ENCODE data around the gene MED13L. TPM values are rescaled to one million over a fixed set of nuclear protein-coding genes. Genes with fewer than 3 reads are reported as not detected.
A peak's percentile ranks its signal among the peaks of the same experiment; 100 is the strongest.

Gene MED13L
- total RNA-seq (10 to 100 TPM; 49.1 to 93.8 (median 56.8) TPM), polyA plus RNA-seq (10 to 100 TPM; 10.3 to 15.6 TPM)

DNA sequence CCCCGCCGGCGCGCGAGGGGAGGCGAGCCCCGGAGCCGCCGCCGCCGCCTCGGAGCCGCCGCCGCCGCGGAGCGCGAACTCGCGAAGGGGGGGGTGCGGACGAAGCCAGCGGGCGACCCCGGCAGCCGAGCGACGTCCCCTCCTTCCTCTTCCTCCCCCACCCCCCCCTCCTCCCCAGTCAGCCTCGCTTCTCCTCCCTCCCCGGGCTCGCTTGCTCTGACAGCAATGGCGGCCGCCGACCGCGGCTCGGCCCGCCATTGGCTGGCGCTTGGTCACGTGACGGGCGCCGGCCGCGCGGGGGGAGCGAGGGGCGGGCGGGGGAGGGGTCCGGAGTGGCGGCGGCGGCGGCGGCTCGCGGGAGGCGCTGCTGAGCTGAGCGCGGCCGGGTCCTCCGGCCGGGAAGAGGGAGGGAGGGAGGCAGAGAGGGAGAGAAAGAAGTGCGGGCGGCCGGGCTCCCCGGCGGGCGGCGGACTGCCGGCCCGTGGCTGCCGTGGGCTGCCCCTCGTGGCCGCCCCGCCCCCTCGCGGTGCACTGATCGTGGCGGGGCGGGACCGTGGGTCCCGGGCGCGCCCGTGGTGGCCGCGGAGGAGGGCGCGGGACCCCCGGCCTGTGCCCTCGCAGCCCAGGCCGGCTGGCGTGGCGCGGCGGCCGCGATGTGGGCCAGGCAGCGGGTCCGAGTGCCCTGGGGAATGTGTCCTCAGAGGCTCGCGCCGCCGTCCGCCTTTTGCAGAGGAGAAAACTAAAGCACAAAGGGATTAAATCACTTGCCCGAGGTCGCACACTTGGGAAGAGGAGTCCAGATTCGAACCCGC, at the start of gene MED13L:
MED13L (minus strand) TSS at position 227 of the 812 bp plus-strand sequence. CDS start 562 bp downstream, outside the sequence.
- Histone ChIP-seq H3K36me3 (no peaks in the 10 kb centered on the region), H3K27ac (peak within 1 kb of the TSS; percentile 73 to 91 (median 85)), H3K27me3 (no peaks in the 10 kb centered on the region), H3K4me1 (peaks cover 0 to 23% (median 14%) of the 10 kb centered on the region in 3 donors), H3K4me3 (peak within 1 kb of the TSS; percentile 65 to 77 (median 70)), H3K9me3 (no peaks in the 10 kb centered on the region)
- TF ChIP-seq, protein P1, sequence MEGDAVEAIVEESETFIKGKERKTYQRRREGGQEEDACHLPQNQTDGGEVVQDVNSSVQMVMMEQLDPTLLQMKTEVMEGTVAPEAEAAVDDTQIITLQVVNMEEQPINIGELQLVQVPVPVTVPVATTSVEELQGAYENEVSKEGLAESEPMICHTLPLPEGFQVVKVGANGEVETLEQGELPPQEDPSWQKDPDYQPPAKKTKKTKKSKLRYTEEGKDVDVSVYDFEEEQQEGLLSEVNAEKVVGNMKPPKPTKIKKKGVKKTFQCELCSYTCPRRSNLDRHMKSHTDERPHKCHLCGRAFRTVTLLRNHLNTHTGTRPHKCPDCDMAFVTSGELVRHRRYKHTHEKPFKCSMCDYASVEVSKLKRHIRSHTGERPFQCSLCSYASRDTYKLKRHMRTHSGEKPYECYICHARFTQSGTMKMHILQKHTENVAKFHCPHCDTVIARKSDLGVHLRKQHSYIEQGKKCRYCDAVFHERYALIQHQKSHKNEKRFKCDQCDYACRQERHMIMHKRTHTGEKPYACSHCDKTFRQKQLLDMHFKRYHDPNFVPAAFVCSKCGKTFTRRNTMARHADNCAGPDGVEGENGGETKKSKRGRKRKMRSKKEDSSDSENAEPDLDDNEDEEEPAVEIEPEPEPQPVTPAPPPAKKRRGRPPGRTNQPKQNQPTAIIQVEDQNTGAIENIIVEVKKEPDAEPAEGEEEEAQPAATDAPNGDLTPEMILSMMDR (IDR thresholded peaks at IDR 0.05): peak in 1 of 4 donors; percentile 28
- peak; percentile 86 to 96 (median 93) for DNase-seq
- ATAC-seq: peak; percentile 84 to 89 (median 87)
- intact Hi-C loops (cut with DNase I): no loop called here
- FAIRE-seq: no peak
- 1% methylated on average over 39 to 110 of the region's 111 CpGs for WGBS, 2 donors

GRCh38 chr12:116325336-116325664, 47.8 kb upstream of the MED13L start:
- DNase-seq (no peak), ATAC-seq (peak in 1 of 4 donors; percentile 54), FAIRE-seq (no peak)
- Histone ChIP-seq H3K4me1 (no peaks in the 10 kb centered on the region), H3K27ac (no peak overlapping the region), H3K36me3 (no peaks in the 10 kb centered on the region), H3K4me3 (no peak overlapping the region), H3K27me3 (no peaks in the 10 kb centered on the region), H3K9me3 (no peaks in the 10 kb centered on the region)
- TF ChIP-seq, protein P1 (IDR thresholded peaks at IDR 0.05): no peak
- 79 to 85% methylated on average over 1 of the region's 1 CpG for WGBS, 2 donors
- intact Hi-C loops (cut with DNase I): no loop called here

DNA sequence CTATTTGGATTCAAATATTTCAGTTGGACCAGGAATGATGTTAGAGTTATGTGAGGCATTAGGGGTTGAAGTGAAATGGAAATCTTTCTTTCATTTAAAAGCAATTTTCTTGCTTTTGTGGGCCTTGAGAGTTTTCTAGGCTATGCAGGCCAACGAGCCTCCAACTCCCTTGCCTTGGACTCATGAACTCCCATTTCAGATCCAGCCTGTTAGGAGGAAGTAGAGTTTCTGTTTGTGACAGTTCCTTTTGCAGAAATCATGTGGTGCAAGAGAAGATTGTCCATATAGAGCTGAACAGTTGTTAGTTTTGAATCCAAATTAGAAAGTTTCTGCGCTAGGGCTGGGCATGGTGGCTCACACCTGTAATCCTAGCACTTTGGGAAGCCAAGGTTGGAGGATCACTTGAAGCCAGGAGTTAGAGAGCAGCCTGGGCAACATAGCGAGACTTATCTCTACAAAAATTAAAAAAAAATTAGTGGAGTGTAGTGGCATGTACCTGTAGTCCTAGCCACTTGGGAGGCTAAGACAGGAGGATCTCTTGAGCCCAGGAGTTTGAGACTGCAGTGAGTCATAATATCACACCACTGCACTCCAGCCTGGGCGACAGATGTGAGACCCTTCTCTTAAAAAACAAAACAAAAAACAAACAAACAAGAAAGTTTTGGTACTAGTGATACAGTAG, 47.3 kb upstream of the MED13L start:
- 80 to 90% methylated on average over 4 of the region's 4 CpGs for WGBS, 2 donors
- H3K27ac ChIP-seq: peak overlapping the region in 1 of 4 donors; percentile 43
- TF ChIP-seq, protein P1 (IDR thresholded peaks at IDR 0.05): no peak
- intact Hi-C loops (cut with DNase I): no loop called here
- H3K27me3 ChIP-seq: no peaks in the 10 kb centered on the region
- H3K4me1 ChIP-seq: no peaks in the 10 kb centered on the region
- no peak for DNase-seq
- peak in 2 of 4 donors; percentile 53 to 54 for ATAC-seq
- H3K9me3 ChIP-seq: no peaks in the 10 kb centered on the region
- no peak for FAIRE-seq
- no peaks in the 10 kb centered on the region for H3K36me3 ChIP-seq
- H3K4me3 ChIP-seq: no peak overlapping the region

DNA sequence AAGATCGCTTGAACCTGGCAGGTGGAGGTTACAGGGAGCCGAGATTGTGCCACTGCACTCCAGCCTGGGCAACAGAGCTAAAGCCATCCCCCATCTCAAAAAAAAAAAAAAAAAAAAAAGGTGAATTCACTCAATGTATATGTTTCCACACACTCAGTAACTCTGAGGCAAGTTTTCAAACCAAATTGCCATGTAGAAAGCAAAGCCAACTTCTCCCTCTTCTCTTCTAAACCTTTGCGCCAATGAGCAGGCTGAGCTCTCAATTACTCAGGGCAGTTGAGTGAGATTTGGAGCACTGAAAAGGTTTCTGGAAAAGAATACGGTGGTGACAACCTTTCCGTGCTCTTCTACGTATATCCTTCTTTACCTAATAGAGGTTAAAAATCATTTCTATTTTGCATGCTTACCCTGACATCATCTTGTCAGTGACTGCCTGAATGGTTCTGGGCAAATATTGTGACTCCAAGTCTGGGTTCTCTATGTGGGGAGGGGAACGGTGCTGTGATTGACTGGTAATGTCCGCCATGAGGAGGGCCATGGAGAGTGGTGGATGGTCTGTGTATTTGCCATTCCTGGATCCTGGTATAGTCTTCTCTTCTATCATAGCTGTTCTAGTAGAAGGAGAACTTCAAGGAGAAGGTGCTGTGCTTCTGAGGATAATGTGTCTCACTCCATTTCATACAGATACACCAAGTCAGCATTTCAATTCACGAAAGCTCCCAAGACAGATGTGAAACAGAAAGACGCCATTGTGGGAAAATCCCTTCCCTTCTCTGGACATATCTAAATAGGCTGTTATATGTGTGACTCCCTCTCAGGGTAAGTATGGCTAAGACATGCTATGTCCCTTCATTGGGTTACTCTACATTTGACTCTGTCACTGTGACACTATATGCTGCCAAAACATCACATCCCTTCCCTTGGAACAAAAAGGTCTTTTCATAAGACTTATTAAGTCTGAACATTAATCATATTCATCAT, 46.2 kb upstream of the MED13L start:
- no peak overlapping the region for H3K27ac ChIP-seq
- DNase-seq (no peak), FAIRE-seq (no peak), ATAC-seq (no peak)
- intact Hi-C loops (cut with DNase I): no loop called here
- TF ChIP-seq, protein P1 (IDR thresholded peaks at IDR 0.05): no peak
- H3K36me3 ChIP-seq: no peaks in the 10 kb centered on the region
- 90% methylated on average over 10 of the region's 10 CpGs for WGBS, 2 donors
- H3K9me3 ChIP-seq: no peaks in the 10 kb centered on the region
- no peaks in the 10 kb centered on the region for H3K4me1 ChIP-seq
- no peaks in the 10 kb centered on the region for H3K27me3 ChIP-seq
- no peak overlapping the region for H3K4me3 ChIP-seq

All from pancreas (tissue), 10 donors.